ENCODE data around the gene GRAMD4. TPM values are rescaled to one million over a fixed set of nuclear protein-coding genes. Genes with fewer than 3 reads are reported as not detected.

The GRAMD4 gene
- total RNA-seq, 1 donor, result 18.1 TPM

- H3K4me3 ChIP-seq (ENCODE audit: low read depth, low read length), result no peak overlapping the region
- TF ChIP-seq, protein P1, sequence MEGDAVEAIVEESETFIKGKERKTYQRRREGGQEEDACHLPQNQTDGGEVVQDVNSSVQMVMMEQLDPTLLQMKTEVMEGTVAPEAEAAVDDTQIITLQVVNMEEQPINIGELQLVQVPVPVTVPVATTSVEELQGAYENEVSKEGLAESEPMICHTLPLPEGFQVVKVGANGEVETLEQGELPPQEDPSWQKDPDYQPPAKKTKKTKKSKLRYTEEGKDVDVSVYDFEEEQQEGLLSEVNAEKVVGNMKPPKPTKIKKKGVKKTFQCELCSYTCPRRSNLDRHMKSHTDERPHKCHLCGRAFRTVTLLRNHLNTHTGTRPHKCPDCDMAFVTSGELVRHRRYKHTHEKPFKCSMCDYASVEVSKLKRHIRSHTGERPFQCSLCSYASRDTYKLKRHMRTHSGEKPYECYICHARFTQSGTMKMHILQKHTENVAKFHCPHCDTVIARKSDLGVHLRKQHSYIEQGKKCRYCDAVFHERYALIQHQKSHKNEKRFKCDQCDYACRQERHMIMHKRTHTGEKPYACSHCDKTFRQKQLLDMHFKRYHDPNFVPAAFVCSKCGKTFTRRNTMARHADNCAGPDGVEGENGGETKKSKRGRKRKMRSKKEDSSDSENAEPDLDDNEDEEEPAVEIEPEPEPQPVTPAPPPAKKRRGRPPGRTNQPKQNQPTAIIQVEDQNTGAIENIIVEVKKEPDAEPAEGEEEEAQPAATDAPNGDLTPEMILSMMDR (IDR thresholded peaks at IDR 0.05; ENCODE audit: insufficient read depth, low read depth, low read length), result no peak
- DNase-seq (ENCODE audit: low read depth), result no peak
These were observed 31.7 kb upstream of the GRAMD4 start for GRCh38 chr22:46588279-46589140.

DNA sequence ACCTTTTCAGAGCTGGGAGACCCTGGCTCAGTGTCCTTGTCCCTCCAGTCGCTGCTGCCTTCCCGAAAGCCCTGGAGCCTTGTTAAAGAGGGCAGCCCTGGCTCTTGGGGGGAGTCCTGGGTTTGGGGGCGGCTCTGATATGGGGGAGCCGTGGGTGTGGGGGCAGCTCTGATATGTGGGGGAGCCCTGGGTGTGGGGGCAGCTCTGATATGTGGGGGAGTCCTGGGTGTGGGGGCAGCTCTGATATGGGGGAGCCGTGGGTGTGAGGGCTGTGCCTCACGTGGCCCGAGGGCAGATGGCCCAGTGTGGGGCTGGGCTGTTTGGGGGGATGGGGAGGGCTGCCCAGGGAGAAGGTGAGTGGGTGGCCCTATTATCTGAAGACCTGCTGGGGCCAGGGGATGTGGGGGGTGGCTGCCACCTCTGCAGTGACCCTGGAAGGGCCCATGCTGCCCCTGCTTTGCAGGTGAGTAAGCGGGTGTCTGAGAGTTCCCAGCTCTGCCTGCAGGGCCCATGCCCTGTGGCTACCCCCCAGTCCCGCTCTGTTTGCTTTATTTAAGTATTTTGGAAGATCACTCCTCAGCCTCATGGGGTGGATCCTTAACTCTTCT is 30.9 kb upstream of the GRAMD4 start:
- TF ChIP-seq, protein P1 (IDR thresholded peaks at IDR 0.05; ENCODE audit: insufficient read depth, low read depth, low read length), result no peak
- DNase-seq (ENCODE audit: low read depth), result no peak
- H3K4me3 ChIP-seq (ENCODE audit: low read depth, low read length), result no peak overlapping the region

GRCh38 chr22:46589871-46590271 is 30.3 kb upstream of the GRAMD4 start:
- no peak for DNase-seq (ENCODE audit: low read depth)
- H3K4me3 ChIP-seq (ENCODE audit: low read depth, low read length), result no peak overlapping the region
- TF ChIP-seq, protein P1 (IDR thresholded peaks at IDR 0.05; ENCODE audit: insufficient read depth, low read depth, low read length), result no peak

GRCh38 chr22:46590334-46590733 is 29.9 kb upstream of the GRAMD4 start:
- no peak for DNase-seq (ENCODE audit: low read depth)
- H3K4me3 ChIP-seq (ENCODE audit: low read depth, low read length), result no peak overlapping the region
- TF ChIP-seq, protein P1 (IDR thresholded peaks at IDR 0.05; ENCODE audit: insufficient read depth, low read depth, low read length), result no peak

DNA sequence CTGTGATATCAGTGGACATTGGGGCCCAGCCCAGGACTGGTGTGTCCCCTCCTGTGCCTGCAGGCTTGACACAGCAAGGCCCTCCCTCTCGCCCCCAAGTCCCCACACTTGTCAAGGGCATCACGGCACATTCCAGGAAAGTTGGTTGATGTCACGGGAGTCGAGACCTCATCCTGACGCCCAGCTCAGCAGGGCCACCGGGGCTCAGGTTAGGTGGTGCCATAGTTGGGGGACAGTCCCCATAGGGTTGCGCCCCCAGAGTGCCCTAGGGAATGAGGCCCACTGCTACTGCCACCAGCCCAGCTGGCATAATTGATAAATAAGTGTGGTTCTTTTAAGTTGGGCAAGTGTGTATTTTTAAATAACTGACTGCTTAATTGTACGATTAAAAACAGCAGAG is 28.3 kb upstream of the GRAMD4 start:
- TF ChIP-seq, protein P1 (IDR thresholded peaks at IDR 0.05; ENCODE audit: insufficient read depth, low read depth, low read length), result no peak
- no peak overlapping the region for H3K4me3 ChIP-seq (ENCODE audit: low read depth, low read length)
- DNase-seq (ENCODE audit: low read depth), result no peak

- TF ChIP-seq, protein P1 (IDR thresholded peaks at IDR 0.05; ENCODE audit: insufficient read depth, low read depth, low read length), result no peak
- no peak for DNase-seq (ENCODE audit: low read depth)
- H3K4me3 ChIP-seq (ENCODE audit: low read depth, low read length), result no peak overlapping the region
These were observed 27.8 kb upstream of the GRAMD4 start for GRCh38 chr22:46592390-46592872.

Data from fibroblast of villous mesenchyme (primary cell).